NCI-H1436 treated with DMSO at 0.1 percent for 48 hours (cell line): ENCODE data around the gene CHD2.
"Not testable (repeated sequence)": the region's sequence is repeated elsewhere in the genome, so short reads cannot be mapped to it uniquely, and the experiment has no call there.

Experiments
- DNase-seq: peaks from one replicate; lab custom pipeline; 2025; lab: John Stamatoyannopoulos, UW

Gene CHD2

GRCh38 chr15:93049914-93050578, 149.9 kb downstream of the CHD2 start:
- no peak for DNase-seq

DNA sequence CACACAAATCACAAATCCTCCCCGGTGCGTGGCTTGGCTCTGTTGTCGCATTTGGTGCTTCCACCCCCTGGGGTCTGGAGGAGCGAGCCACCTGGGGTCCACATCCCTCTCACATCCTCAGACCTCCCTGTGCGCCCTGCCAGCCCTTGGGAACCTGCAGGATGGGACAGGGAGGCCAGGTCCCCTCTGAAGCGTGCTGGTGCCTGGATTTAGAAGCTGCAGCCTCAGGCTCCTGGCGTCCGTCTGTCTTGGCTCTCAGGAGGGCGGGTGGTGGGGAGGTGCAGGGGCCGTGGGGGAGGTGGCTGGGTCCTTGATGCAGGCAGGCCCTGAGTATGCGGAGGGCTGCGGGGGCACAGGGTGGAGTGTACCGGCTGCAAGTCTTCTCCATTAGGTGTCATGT, 150.5 kb downstream of the CHD2 start:
- DNase-seq: no peak

- no peak for DNase-seq
Measured at GRCh38 chr15:93051236-93052089, 151.3 kb downstream of the CHD2 start.

DNA sequence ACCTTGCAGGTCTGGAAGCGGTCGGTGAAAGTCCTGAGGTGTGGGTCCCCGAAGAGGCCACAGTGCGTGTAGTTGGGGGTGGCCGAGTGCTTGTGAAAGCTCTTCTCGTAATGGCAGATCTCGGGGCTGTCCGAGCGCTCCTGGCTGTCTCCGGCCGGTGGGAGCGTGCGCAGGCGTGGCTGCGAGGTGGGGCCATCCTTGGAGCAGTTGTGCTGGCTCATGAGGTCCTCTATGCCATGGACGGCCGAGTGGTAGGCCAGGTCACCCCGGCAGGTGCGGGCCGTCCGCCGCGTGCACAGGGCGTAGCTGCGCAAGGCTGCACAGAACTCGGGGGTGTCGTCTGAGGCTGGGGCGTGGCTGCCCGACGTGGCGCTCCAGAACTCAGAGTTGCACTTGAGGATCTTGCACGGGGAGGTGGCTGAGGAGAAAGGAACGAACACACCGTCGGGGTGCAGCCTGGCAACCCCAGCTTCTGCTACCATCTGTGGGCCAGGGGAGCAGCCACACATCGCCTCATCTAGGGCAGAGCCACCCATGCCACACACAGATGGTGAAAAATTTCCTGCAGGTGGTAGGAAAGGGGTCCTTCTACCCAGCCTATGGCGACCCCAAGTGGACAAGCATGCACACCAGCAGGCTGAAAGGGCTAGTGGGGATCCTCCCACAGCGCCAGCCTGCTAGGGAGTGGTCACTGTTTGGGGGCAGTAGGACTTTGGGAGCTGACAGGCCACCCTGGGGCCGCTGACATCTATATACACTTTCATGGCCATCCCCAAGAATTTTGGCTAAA, 152.2 kb downstream of the CHD2 start:
- no peak for DNase-seq

GRCh38 chr15:93055211-93055610, 155.1 kb downstream of the CHD2 start:
- DNase-seq: no peak

- no peak for DNase-seq
Measured at GRCh38 chr15:93056836-93057235, 156.7 kb downstream of the CHD2 start.

GRCh38 chr15:93057618-93058017, 157.5 kb downstream of the CHD2 start:
- no peak for DNase-seq

- no peak for DNase-seq
Measured at GRCh38 chr15:93058128-93058527, 158.0 kb downstream of the CHD2 start.

DNA sequence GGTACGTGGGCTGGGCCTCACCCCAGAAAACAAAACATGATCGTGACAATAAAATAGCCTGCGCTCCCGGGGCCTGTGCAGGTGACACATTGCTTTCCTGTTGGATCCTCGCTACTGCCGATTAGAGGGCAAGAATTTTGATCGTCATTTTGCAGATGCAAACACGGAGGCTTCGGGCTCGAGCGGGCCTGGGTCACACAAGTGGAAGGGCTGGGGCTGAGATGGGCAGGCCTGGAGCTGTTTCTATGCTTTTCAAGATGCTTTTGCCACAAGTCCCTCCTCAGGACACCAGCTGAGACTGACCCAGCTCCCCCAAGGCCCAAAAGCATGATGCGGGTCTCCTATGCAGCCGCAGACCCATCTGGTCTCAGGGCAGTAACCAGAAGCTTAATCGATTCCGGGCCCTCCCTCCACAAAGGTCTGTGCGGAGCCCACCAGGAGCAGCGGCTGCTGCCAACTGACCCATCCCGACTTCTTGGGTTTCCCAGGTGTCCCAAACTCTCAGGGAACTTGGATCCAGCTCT, 158.8 kb downstream of the CHD2 start:
- no peak for DNase-seq

DNA sequence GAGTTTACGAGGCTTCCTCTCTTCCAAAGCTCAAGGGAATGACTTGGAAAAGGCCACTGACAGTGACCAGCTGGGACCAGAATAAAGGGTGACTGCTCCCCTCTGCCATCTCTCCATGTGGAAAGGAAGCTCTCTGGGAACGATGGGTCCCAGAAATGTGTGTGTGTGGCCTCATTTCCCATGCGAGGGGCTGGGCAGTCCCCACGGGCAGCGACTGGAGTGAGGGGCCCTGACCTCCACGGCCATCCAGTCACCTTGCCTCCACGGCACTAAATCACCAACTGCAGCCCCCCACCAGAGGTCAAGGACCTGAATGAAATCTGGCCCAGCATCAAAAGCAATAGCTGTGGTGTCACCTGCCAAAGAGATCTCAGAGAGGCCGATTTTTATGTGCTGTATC, 159.3 kb downstream of the CHD2 start:
- no peak for DNase-seq

- DNase-seq: no peak
Measured at GRCh38 chr15:93060336-93061248, 160.5 kb downstream of the CHD2 start.

GRCh38 chr15:93062628-93063261, 162.6 kb downstream of the CHD2 start:
- not testable (repeated sequence) for DNase-seq

- no peak for DNase-seq
Measured at GRCh38 chr15:93063262-93063671, 163.1 kb downstream of the CHD2 start.

DNA sequence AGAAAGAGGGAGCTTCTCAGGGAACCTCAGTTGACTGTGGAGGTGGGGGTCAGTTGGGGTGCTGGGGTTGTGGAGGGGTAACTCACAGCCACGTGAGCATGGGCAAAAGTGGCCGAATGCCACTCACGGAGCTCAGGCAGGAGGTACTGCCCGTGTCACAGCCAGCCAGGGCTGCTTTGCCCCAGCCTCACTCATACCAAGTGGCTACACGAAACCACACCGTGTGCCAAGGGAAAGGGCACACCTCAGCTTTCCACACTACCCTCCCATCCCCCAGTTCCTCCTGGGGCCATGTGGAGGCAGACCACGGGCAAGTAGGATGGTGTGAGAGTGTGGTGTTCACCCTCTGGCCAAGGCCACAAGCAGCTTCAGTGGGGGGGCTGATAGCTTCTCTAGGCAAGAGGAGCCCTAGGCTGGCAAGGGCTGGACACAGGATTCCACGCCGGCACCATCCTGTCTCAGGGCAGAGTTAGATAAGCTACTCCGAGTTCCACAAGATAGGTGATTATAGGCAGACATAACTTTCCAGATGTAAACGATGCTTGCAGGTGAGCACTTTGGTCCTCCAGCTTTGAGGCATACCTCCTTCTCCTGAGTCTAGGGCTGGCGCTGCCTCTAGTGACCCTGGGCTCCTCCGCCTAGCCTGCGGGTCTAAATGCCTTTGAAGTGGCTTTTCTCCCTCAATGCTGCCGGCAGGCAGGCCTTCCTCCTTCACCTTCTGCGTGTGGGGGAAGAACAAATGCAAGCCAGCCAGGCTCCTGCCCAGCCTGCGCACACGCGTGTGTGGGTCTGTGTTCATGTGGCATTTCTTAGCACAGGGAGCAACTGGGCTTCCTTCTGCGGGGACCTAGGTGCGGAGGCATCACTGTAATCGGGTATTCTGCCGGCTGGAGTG, 163.9 kb downstream of the CHD2 start:
- no peak for DNase-seq

DNA sequence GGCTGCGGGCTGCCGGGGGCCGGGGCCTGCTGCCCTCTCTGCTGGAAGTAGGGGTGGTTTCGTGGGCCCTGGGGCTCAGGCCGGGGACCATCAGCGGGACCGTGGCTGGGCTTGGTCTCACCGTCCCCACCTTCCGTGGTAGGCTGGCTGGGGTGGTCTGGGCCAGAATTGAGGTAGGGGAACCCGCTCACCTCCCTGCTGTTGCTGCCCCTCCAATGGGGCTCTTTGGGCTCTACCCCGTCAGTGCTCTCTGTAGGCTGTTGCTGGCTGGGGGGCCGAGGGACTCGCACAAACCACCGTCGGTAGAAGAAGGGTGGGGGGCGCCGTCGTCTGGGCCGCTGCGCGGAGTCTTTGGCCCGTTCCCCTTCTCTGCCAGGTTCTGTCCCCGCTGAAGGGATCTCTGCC, 165.5 kb downstream of the CHD2 start:
- DNase-seq: no peak

DNA sequence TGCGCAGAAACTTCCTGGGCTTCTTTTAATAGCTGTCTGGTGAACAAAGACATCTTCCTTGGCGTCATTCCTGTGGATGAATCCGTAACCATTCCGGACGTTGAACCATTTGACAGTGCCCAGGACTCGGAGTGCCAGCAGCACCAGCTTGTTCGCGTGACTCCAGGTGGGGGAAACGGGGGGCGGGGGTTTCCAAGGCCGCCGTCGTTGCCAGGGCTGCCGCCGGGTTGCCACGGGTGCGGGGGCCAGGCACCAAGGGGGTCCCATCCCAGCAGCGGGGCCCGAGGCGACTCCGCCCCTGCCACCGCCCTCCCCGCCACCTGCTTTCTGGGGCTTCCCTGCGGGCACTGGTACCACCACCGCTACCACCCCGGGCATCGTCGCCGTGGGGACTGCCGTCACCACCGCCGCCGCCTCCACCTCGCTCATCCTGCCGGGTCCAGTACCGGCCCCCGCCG, 166.1 kb downstream of the CHD2 start:
- DNase-seq: no peak

- no peak for DNase-seq
Measured at GRCh38 chr15:93066834-93067648, 166.9 kb downstream of the CHD2 start.

DNA sequence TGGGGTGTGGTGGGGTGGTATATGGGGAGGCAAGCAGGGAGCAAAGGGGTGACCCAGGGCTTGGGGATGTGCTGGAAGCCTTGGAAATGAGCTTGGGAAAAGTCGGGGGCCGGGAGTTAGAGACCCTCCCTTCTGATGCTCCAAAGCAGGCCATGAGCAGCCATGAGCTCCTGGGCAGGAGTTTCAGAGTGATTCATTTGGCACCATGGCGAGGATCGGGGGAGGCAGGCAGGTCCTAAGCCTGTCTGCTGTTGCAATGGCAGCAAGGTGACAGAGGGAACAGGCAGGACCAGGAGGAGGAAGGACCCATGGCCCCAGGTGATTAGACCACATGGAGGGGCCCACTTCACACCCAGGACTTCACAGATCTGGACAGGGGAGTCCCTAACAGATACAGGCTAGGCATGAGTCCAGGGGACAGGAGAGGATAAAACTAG, 167.5 kb downstream of the CHD2 start:
- no peak for DNase-seq
